ENCODE results near the gene LIPG. TPM values are rescaled to one million over a fixed set of nuclear protein-coding genes. Genes with fewer than 3 reads are reported as not detected.

The LIPG gene
- total RNA-seq, 2 experiments from 2014 or later = 0.15 TPM; not detected in 1

- no peak for DNase-seq
- no peaks in the 10 kb centered on the region for H3K36me3 Mint-ChIP-seq (ENCODE audit: low read depth)
- CTCF ChIA-PET = interaction anchor here (0.8 kb wide), 1 partner anchor 17 kb away, joined by 3 read pairs; no protein-coding TSS in a partner anchor
Observed at GRCh38 chr18:49625021-49625691, 63.3 kb downstream of the LIPG start.

GRCh38 chr18:49626842-49627467 is 65.1 kb downstream of the LIPG start:
- H3K36me3 Mint-ChIP-seq (ENCODE audit: low read depth) = no peaks in the 10 kb centered on the region
- CTCF ChIA-PET = no interaction called here
- no peaks in the 10 kb centered on the region for H3K9me3 Mint-ChIP-seq
- POLR2A ChIA-PET = no interaction called here
- no peaks in the 10 kb centered on the region for H3K4me1 Mint-ChIP-seq
- DNase-seq = no peak
- peaks cover 9% of the 10 kb centered on the region for H3K27me3 Mint-ChIP-seq
- H3K4me3 Mint-ChIP-seq = no peak overlapping the region
- H3K27ac Mint-ChIP-seq = no peak overlapping the region

More at GRCh38 chr18:49625021-49625691, 63.3 kb downstream of the LIPG start:
- Mint-ChIP-seq H3K9me3 (no peaks in the 10 kb centered on the region), H3K27me3 (peaks cover 18% of the 10 kb centered on the region), H3K27ac (no peak overlapping the region), H3K4me1 (peaks cover 2% of the 10 kb centered on the region), H3K4me3 (no peak overlapping the region)
- POLR2A ChIA-PET = no interaction called here

- no peak for DNase-seq
- Mint-ChIP-seq H3K27ac (no peak overlapping the region), H3K9me3 (no peaks in the 10 kb centered on the region), H3K36me3 (ENCODE audit: low read depth) (no peaks in the 10 kb centered on the region), H3K4me1 (no peaks in the 10 kb centered on the region), H3K4me3 (no peak overlapping the region), H3K27me3 (peaks cover 3% of the 10 kb centered on the region)
- ChIA-PET POLR2A (no interaction called here), CTCF (no interaction called here)
Observed at GRCh38 chr18:49628119-49628518, 66.3 kb downstream of the LIPG start.

- no peak for DNase-seq
- H3K27ac Mint-ChIP-seq = no peak overlapping the region
- CTCF ChIA-PET = no interaction called here
- no peak overlapping the region for H3K4me3 Mint-ChIP-seq
- POLR2A ChIA-PET = no interaction called here
- H3K27me3 Mint-ChIP-seq = peaks cover 2% of the 10 kb centered on the region
- H3K4me1 Mint-ChIP-seq = no peaks in the 10 kb centered on the region
- no peaks in the 10 kb centered on the region for H3K9me3 Mint-ChIP-seq
- no peaks in the 10 kb centered on the region for H3K36me3 Mint-ChIP-seq (ENCODE audit: low read depth)
Observed at GRCh38 chr18:49628881-49629795, 67.3 kb downstream of the LIPG start.

GRCh38 chr18:49630246-49630699 is 68.4 kb downstream of the LIPG start:
- no peaks in the 10 kb centered on the region for H3K9me3 Mint-ChIP-seq
- H3K4me3 Mint-ChIP-seq = no peak overlapping the region
- H3K27me3 Mint-ChIP-seq = peaks cover 5% of the 10 kb centered on the region
- no peak for DNase-seq
- no peaks in the 10 kb centered on the region for H3K36me3 Mint-ChIP-seq (ENCODE audit: low read depth)
- no peak overlapping the region for H3K27ac Mint-ChIP-seq
- CTCF ChIA-PET = no interaction called here
- no peaks in the 10 kb centered on the region for H3K4me1 Mint-ChIP-seq
- POLR2A ChIA-PET = no interaction called here

- Mint-ChIP-seq H3K27ac (no peak overlapping the region), H3K9me3 (no peaks in the 10 kb centered on the region), H3K36me3 (ENCODE audit: low read depth) (no peaks in the 10 kb centered on the region), H3K27me3 (peaks cover 11% of the 10 kb centered on the region), H3K4me1 (no peaks in the 10 kb centered on the region), H3K4me3 (no peak overlapping the region)
- DNase-seq = no peak
- POLR2A ChIA-PET = no interaction called here
- CTCF ChIA-PET = no interaction called here
Observed at GRCh38 chr18:49631146-49631866, 69.4 kb downstream of the LIPG start.

- Mint-ChIP-seq H3K4me3 (no peak overlapping the region), H3K4me1 (no peaks in the 10 kb centered on the region), H3K27me3 (peaks cover 12% of the 10 kb centered on the region), H3K9me3 (no peaks in the 10 kb centered on the region), H3K27ac (no peak overlapping the region), H3K36me3 (ENCODE audit: low read depth) (no peaks in the 10 kb centered on the region)
- POLR2A ChIA-PET = interaction anchor here (0.7 kb wide), 1 partner anchor 19 kb away, joined by 4 read pairs; no protein-coding TSS in a partner anchor
- CTCF ChIA-PET = no interaction called here
- no peak for DNase-seq
Observed at GRCh38 chr18:49632588-49632987, 70.7 kb downstream of the LIPG start.

GRCh38 chr18:49638209-49638785 is 76.4 kb downstream of the LIPG start:
- ChIA-PET CTCF (no interaction called here), POLR2A (no interaction called here)
- Mint-ChIP-seq H3K9me3 (no peaks in the 10 kb centered on the region), H3K36me3 (ENCODE audit: low read depth) (no peaks in the 10 kb centered on the region), H3K27me3 (peaks cover 10% of the 10 kb centered on the region), H3K27ac (no peak overlapping the region), H3K4me3 (no peak overlapping the region), H3K4me1 (no peaks in the 10 kb centered on the region)
- DNase-seq = no peak

- Mint-ChIP-seq H3K36me3 (ENCODE audit: low read depth) (no peaks in the 10 kb centered on the region), H3K9me3 (no peaks in the 10 kb centered on the region), H3K27me3 (peaks cover 10% of the 10 kb centered on the region), H3K4me1 (no peaks in the 10 kb centered on the region), H3K27ac (no peak overlapping the region), H3K4me3 (no peak overlapping the region)
- CTCF ChIA-PET = no interaction called here
- POLR2A ChIA-PET = no interaction called here
- no peak for DNase-seq
Observed at GRCh38 chr18:49638891-49639557, 77.2 kb downstream of the LIPG start.

GRCh38 chr18:49639643-49640391 is 78.0 kb downstream of the LIPG start:
- no peak for DNase-seq
- ChIA-PET CTCF (no interaction called here), POLR2A (no interaction called here)
- Mint-ChIP-seq H3K4me1 (no peaks in the 10 kb centered on the region), H3K4me3 (no peak overlapping the region), H3K27ac (no peak overlapping the region), H3K27me3 (peaks cover 7% of the 10 kb centered on the region), H3K36me3 (ENCODE audit: low read depth) (no peaks in the 10 kb centered on the region), H3K9me3 (no peaks in the 10 kb centered on the region)

GRCh38 chr18:49640741-49641140 is 78.9 kb downstream of the LIPG start:
- Mint-ChIP-seq H3K4me1 (no peaks in the 10 kb centered on the region), H3K36me3 (ENCODE audit: low read depth) (no peaks in the 10 kb centered on the region), H3K27ac (no peak overlapping the region), H3K4me3 (no peak overlapping the region), H3K9me3 (no peaks in the 10 kb centered on the region), H3K27me3 (peaks cover 5% of the 10 kb centered on the region)
- POLR2A ChIA-PET = no interaction called here
- CTCF ChIA-PET = no interaction called here
- no peak for DNase-seq

- DNase-seq = no peak
- H3K4me3 Mint-ChIP-seq = no peak overlapping the region
- H3K27ac Mint-ChIP-seq = no peak overlapping the region
- CTCF ChIA-PET = no interaction called here
- H3K9me3 Mint-ChIP-seq = no peaks in the 10 kb centered on the region
- no peaks in the 10 kb centered on the region for H3K36me3 Mint-ChIP-seq (ENCODE audit: low read depth)
- POLR2A ChIA-PET = no interaction called here
- no peaks in the 10 kb centered on the region for H3K27me3 Mint-ChIP-seq
- no peaks in the 10 kb centered on the region for H3K4me1 Mint-ChIP-seq
Observed at GRCh38 chr18:49645196-49645595, 83.3 kb downstream of the LIPG start.
